Stimulated activated memory B cell treated with anti-CD40 and anti-IgM and Interleukin-4, amounts not matched to agents 10 μg/mL and 1 μg/mL and 100 μg/mL, for 72 hours (primary cell): ENCODE measurements around the gene BLOC1S4.

Experiments
- ATAC-seq: fragments of 150-1000 bp; cut with Tn5 transposase; 2 replicates; pipeline ENCODE4 v1.10.0; 2021
- H3K27ac Mint-ChIP-seq: one replicate; pipeline ENCODE4 v1.8.0; 2022; ENCODE audit warnings: mild to moderate bottlenecking, mixed read lengths
- H3K27me3 Mint-ChIP-seq: one replicate; pipeline ENCODE4 v1.8.0; 2022; ENCODE audit warnings: mixed read lengths
- H3K36me3 Mint-ChIP-seq: one replicate; pipeline ENCODE4 v1.8.0; 2022; ENCODE audit warnings: mixed read lengths
- H3K4me1 Mint-ChIP-seq: one replicate; pipeline ENCODE4 v1.8.0; 2022; ENCODE audit warnings: mixed read lengths
- H3K4me3 Mint-ChIP-seq: one replicate; pipeline ENCODE4 v1.8.0; 2022; ENCODE audit warnings: mild to moderate bottlenecking, moderate library complexity, mixed read lengths
- H3K9me3 Mint-ChIP-seq: one replicate; pipeline ENCODE4 v1.8.0; 2022; ENCODE audit warnings: mixed read lengths

The BLOC1S4 gene

DNA sequence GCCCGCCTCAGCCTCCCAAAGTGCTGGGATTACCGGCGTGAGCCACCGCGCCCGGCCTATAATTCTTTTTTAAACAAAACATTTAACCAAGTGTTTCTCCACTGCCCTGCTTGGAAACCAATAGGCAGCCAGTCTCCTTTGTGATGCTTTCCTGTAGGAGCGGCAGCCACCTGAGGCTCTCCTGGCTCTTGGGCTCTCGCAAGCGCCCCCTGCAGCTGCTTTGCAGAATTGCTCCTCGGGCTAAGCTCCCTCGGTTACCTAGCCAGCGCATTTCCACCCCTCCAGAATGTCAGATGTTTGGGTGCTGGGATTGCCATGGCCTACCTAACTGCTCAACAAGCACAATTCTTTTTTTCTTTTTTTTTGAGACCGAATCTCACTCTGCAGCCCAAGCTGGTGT is 14.6 kb upstream of the BLOC1S4 start:
- Mint-ChIP-seq H3K36me3 (peaks cover 58% of the 10 kb centered on the region), H3K4me3 (no peak overlapping the region), H3K4me1 (peaks cover 35% of the 10 kb centered on the region), H3K9me3 (no peaks in the 10 kb centered on the region), H3K27me3 (no peaks in the 10 kb centered on the region), H3K27ac (no peak overlapping the region)
- no peak for ATAC-seq

DNA sequence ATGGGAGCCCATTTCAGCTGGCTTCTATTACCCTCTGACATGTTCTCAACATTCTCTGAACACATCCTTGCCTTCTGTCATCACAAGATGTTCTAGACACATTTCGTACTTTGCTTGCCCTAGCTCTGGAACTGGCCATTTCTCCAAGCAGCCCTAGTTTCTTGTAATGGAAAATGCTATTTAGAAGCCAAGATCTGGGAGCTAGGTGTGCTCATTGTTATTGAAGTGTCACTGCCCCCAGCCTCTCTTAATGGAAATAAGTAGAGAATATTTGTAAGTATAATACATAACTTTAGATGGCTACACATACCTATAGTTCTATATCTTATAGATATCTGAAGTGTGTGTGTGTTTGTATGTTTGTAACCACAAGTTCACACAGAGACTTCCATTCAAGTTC is 13.2 kb upstream of the BLOC1S4 start:
- Mint-ChIP-seq H3K27me3 (no peaks in the 10 kb centered on the region), H3K36me3 (peaks cover 70% of the 10 kb centered on the region), H3K4me1 (peaks cover 40% of the 10 kb centered on the region), H3K27ac (no peak overlapping the region), H3K4me3 (no peak overlapping the region), H3K9me3 (no peaks in the 10 kb centered on the region)
- no peak for ATAC-seq

DNA sequence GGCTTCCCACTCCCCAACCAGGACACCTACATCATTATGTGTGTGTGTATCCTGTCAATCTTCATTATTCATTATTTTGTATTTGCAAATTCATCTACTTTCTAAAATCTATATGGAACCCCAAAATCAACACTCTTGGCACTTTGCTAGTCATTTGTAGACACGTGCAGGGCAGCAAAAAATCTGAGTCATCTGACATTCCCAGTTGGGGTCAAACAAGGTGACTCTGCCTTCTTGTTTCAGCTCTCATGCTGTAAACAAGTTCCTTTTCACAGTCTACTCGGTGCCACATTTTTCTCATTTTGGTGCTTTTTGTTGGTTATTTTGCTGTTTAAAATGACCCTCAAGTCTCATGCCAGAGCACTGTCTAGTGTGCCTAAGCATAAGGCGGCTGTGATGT is 12.2 kb upstream of the BLOC1S4 start:
- peaks cover 74% of the 10 kb centered on the region for H3K36me3 Mint-ChIP-seq
- no peaks in the 10 kb centered on the region for H3K9me3 Mint-ChIP-seq
- peaks cover 46% of the 10 kb centered on the region for H3K4me1 Mint-ChIP-seq
- ATAC-seq = no peak
- no peak overlapping the region for H3K27ac Mint-ChIP-seq
- no peak overlapping the region for H3K4me3 Mint-ChIP-seq
- no peaks in the 10 kb centered on the region for H3K27me3 Mint-ChIP-seq

DNA sequence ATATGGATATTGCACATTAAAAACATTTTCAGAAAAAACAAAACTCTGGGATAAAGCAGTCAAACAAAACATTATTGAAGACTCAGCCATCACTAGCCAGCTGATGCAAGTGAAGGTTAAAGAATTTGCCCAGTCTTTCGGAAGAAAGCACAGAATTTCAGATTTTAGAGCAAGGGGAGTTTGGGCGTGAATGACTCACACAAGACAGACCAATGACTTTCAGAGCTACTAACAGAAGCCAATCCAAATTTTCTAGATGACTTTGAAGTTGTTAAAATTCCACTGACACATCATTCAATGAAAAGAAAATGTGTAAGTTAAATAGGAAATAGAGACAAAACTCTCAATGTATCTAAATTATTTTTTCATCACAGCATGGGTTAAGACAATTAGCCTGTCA is 10.3 kb upstream of the BLOC1S4 start:
- H3K4me3 Mint-ChIP-seq = no peak overlapping the region
- no peaks in the 10 kb centered on the region for H3K9me3 Mint-ChIP-seq
- no peak for ATAC-seq
- H3K36me3 Mint-ChIP-seq = peaks cover 68% of the 10 kb centered on the region
- H3K27me3 Mint-ChIP-seq = no peaks in the 10 kb centered on the region
- peaks cover 61% of the 10 kb centered on the region for H3K4me1 Mint-ChIP-seq
- no peak overlapping the region for H3K27ac Mint-ChIP-seq

DNA sequence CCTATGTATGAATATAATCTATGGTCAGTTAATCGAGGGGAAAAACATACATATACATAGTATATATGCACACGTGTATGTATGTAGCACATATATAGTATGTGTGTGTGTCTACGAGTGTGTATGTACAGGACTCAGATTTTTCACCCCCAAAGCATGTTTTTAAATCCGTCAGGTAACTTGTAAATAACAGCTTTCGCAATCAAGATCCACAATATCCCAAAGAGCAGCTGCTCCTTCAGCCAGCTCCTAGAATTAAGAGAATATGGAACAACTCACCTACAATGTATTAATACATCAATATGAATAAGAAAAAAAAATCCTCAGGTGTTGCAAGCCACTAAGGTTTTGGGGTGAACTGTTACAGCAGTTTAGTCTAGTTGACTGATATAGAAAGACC is 9.8 kb upstream of the BLOC1S4 start:
- Mint-ChIP-seq H3K27ac (no peak overlapping the region), H3K27me3 (no peaks in the 10 kb centered on the region), H3K4me3 (no peak overlapping the region), H3K4me1 (peaks cover 66% of the 10 kb centered on the region), H3K36me3 (peaks cover 65% of the 10 kb centered on the region), H3K9me3 (no peaks in the 10 kb centered on the region)
- ATAC-seq = no peak

DNA sequence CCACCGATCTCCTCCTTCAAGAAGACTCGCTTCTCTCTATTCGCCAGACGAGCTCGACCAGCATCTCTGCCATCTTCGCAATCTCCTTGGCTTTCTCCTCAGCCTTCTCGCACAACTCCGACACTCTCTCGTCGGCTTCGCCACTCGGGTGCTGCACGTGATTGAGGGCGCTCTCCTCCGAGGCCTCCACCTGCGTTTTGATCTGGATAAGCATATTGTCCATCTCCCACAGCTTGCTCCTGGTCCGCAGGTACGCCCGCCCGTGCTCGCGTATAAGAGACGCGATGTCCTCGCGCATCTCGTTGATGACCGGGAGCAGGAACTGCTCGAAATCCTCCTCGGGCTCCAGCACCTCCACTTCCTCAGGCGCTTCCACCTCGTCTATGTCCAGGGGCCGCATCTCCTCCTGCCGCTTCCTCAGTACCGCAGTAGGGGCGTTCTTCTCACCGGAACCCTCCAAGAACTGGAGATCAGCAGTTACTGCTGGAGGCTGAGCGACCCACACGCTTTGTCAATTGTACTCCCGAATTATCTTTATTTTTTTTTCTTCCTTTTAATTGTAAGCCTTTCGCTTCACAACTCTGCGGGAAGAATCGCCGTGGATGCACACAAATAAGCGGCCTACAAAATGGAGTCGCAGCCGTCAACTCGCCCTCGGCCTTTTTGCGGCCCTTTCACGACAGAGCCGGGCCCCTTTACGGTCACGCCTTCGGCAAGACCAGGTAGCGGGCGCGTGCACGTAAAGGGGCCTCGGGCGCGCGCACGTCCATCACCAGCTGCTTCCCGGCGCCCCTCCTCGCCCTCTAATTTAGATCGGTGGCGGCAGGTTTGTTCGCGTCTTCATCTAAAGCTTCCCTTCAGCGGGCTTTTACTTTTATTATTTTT is 6.5 kb upstream of the BLOC1S4 start, which contains the start of gene MRFAP1L1:
MRFAP1L1 (minus strand) TSS at position 636 of the 885 bp plus-strand sequence; CDS start at position 400, 236 bp downstream.
- Mint-ChIP-seq H3K27ac (peak within 1 kb of the TSS; percentile 95), H3K4me3 (peak within 1 kb of the TSS; percentile 98), H3K27me3 (no peaks in the 10 kb centered on the region), H3K4me1 (peaks cover 66% of the 10 kb centered on the region), H3K9me3 (no peaks in the 10 kb centered on the region), H3K36me3 (peaks cover 46% of the 10 kb centered on the region)
- peak; percentile 92 for ATAC-seq

DNA sequence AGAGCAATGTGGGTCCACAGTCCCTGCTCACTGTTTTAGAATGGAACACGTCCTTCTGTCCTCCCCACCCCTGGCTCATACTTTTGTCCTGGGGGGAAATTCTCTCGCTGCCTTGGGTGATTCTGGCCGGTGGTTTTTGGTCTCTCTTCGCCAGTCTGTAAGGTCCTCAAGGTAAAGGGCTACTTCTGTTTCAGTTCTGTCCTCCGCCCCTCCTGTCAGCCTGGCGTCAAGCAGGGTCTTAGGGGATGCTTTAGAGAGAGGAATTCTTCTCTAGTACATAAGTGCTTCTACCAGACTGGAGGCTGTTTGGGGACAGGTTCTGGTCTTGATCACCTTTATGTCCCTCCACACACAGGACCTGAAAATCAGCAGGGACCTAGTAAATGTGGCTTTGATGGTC is 5.7 kb upstream of the BLOC1S4 start:
- peaks cover 58% of the 10 kb centered on the region for H3K4me1 Mint-ChIP-seq
- H3K36me3 Mint-ChIP-seq = peaks cover 38% of the 10 kb centered on the region
- peak; percentile 13 for ATAC-seq
- H3K27ac Mint-ChIP-seq = peak overlapping the region; percentile 95
- H3K27me3 Mint-ChIP-seq = no peaks in the 10 kb centered on the region
- H3K4me3 Mint-ChIP-seq = peak overlapping the region; percentile 98
- H3K9me3 Mint-ChIP-seq = no peaks in the 10 kb centered on the region

DNA sequence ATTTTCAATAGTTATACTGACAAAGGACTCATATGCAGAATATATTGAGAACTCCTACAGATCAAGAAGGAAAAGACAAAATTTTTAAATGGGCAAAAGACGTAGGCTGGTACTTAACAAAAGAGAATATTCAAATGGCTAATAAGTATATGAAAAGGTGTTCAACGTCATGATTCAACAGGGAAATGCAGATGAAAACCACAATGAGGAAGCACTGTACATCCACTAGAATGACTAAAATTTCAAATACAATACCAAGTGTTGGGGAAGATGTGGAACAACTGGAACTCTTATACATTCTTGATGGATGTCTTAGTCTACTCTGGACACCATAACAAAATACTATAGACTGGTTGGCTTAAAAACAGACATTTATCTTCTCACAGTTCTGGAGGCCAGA is 5.0 kb upstream of the BLOC1S4 start:
- Mint-ChIP-seq H3K27me3 (no peaks in the 10 kb centered on the region), H3K9me3 (no peaks in the 10 kb centered on the region), H3K4me3 (no peak overlapping the region), H3K27ac (no peak overlapping the region), H3K4me1 (peaks cover 58% of the 10 kb centered on the region), H3K36me3 (peaks cover 33% of the 10 kb centered on the region)
- no peak for ATAC-seq

DNA sequence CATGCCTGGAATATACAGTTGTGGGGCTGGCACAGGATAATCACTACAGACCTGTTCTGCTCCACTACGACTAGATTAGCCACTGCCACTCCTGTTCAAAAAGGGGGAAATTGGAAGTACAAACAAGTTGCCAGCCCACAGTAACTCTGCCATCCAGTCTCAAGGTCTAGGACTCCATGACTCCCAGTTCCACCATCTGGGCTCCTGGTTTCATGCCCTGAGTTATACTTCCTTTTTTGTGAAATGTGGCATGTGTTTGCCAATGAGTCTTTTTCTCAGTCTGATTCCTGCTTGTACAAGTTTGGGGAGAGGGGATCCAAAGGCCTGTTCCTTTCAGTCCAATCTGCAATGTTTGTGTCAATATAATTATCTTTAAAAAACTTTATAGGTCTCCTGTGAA is 1.0 kb upstream of the BLOC1S4 start:
- no peak for ATAC-seq
- Mint-ChIP-seq H3K9me3 (no peaks in the 10 kb centered on the region), H3K4me3 (no peak overlapping the region), H3K36me3 (peaks cover 7% of the 10 kb centered on the region), H3K27me3 (no peaks in the 10 kb centered on the region), H3K4me1 (peaks cover 44% of the 10 kb centered on the region), H3K27ac (no peak overlapping the region)

DNA sequence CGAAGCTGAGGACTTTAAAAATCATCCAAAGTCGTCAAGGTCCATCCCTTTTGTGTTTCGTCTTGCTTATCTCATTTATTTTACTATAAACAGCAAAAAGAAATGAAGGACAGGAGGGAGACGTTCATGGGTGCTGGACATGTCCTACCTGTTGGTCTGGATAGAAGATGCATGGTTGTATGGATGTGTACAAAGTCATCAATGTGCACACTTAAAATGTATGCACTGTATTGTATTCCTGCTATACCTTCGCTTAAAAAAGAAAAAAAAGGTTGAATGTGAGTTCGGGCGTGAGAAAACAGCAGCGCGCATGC is 313 bp upstream of the BLOC1S4 start:
- Mint-ChIP-seq H3K9me3 (no peaks in the 10 kb centered on the region), H3K36me3 (peaks cover 7% of the 10 kb centered on the region), H3K4me3 (peak overlapping the region; percentile 88), H3K27me3 (no peaks in the 10 kb centered on the region), H3K27ac (peak overlapping the region; percentile 96), H3K4me1 (peaks cover 44% of the 10 kb centered on the region)
- no peak for ATAC-seq

DNA sequence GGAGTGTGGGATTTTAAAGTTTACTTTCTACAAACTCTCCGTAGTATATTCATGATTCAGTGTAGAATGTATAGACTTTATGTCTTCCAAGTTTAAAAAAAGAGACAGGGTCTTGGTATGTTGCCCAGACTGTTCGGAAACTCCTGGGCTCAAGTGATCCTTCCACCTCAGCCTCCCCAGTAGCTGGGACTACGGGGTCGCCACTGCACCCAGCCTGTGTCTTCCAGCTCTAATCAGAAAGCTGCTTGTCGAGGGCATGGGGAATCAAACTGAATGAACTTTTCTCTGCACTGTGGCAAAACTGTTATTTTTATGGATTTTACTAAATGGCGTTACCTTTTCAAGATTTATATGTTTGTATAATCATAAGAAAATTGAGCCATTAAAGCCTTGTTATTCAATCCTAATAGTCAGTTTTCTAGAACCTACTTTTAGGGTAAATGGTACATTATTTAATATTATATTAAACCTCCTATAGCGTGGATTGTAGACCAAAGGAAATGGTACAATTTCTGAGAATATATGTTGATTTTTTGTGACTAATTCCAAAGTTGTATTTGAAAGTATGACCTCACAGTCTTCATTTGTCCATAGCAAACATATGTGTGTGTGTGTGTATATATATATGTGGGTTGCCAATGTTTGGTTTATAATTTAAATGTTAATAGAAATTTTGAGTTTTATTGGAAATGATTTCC is 1.1 kb downstream of the BLOC1S4 start:
- Mint-ChIP-seq H3K27ac (peak overlapping the region; percentile 96), H3K27me3 (no peaks in the 10 kb centered on the region), H3K36me3 (peaks cover 7% of the 10 kb centered on the region), H3K4me1 (peaks cover 38% of the 10 kb centered on the region), H3K4me3 (peak overlapping the region; percentile 88), H3K9me3 (no peaks in the 10 kb centered on the region)
- ATAC-seq = no peak

DNA sequence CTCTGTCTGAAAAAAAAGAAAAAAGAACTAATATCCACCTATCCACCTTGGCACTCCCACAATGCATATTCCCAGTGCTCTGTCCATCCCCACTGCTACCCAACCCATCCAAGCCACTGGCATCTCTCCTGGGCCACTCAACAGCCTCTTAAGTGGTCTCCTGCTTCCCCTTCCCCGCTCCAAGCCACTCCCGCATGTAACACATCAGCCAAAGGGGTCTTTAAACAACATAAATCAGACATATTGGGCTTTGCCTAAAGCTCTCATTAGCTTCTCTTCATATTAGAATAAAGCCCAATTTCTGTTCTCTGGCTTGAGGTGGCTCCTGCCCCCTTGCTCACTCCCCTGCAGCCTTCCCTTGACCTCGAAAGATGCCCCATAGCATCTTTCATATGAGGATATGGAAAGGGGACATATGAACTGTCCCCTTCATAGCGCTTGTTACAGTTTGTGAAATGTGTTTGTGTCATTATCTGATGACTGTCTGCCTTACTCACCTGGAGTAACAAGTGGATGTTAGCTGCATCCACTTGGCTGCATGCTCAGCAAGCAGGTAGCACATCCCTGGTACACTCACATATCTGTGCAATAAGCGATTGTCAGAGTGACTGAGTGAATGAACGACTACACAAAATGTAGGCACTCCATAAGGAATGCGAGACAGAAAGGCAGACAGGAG is 3.1 kb downstream of the BLOC1S4 start:
- H3K4me1 Mint-ChIP-seq = peaks cover 38% of the 10 kb centered on the region
- H3K9me3 Mint-ChIP-seq = no peaks in the 10 kb centered on the region
- no peak overlapping the region for H3K4me3 Mint-ChIP-seq
- ATAC-seq = no peak
- H3K27ac Mint-ChIP-seq = no peak overlapping the region
- H3K36me3 Mint-ChIP-seq = peaks cover 7% of the 10 kb centered on the region
- H3K27me3 Mint-ChIP-seq = no peaks in the 10 kb centered on the region

DNA sequence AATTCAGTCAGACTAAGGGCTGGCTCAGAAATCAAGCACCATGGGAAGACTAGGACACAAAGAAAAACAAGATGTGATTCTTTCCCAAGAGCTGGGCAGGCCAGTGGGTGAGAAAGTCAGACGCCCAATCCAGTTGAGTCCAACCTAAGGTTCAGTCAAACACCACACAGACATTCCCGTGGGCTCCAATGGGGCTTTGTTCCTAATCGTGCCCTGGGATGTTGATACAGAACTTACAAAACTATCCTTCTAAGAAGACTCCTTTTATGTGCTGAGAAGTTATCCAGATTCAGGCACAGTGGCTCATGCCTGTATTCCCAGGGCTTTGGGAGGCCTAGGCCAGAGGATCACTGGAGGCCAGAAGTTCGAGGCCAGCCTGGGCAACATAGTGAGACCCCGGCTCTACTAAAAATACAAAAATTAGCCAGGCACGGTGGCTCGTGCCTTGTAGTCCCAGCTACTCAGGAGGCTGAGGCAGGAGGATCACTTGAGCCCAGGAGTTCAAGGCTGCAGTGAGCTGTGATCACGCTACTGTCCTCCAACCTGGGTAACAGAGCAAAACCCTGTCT is 3.7 kb downstream of the BLOC1S4 start:
- Mint-ChIP-seq H3K27me3 (no peaks in the 10 kb centered on the region), H3K4me3 (no peak overlapping the region), H3K27ac (peak overlapping the region; percentile 52), H3K36me3 (peaks cover 7% of the 10 kb centered on the region), H3K4me1 (peaks cover 38% of the 10 kb centered on the region), H3K9me3 (no peaks in the 10 kb centered on the region)
- ATAC-seq = no peak

DNA sequence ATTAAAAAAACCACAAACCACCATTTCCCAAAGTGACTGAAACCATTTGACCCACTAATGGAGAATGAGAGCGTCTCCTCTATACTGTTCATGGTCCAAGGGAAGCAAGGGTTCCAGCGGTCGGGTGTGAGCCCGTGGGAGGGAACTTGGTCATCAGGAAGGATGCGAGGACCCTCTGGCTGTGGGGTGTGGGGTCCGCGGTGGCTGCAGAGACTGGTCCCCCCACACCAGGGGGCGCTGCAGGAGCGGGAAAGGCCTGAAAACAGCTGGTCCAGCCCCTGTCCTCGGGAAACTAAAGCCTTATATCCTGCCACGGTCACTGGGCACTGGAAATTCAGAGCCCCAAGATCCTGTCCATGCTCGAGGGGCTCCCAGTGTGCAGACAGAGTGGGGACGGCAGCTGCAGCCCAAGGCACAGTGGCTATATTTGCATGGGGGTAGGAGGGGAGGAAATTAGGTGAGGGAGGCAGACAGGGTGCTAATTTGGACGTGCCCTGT is 4.3 kb downstream of the BLOC1S4 start:
- H3K27ac Mint-ChIP-seq = peak overlapping the region; percentile 52
- peaks cover 38% of the 10 kb centered on the region for H3K4me1 Mint-ChIP-seq
- H3K9me3 Mint-ChIP-seq = no peaks in the 10 kb centered on the region
- H3K36me3 Mint-ChIP-seq = peaks cover 7% of the 10 kb centered on the region
- H3K27me3 Mint-ChIP-seq = no peaks in the 10 kb centered on the region
- peak; percentile 59 for ATAC-seq
- peak overlapping the region; percentile 24 for H3K4me3 Mint-ChIP-seq

DNA sequence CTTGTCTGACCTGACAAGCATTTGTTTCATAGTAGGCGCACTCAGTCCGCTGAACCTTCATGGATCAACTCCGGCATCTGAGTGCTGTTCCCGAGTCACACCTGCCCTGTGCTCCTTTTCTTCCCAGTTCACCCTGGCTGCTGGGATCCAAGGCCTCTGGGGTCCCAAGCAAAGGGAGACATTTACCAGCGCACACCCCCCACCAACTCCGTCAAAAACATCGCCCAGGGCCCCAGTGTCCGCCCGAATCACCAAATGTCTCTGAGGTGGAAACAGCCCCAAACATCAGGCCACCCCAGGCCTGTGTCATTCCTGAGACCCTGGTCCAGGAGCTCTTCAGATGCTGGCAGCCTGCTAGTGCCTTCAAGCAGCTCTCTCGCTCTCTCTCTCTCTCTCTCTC is 5.1 kb downstream of the BLOC1S4 start:
- Mint-ChIP-seq H3K27me3 (no peaks in the 10 kb centered on the region), H3K9me3 (no peaks in the 10 kb centered on the region), H3K4me1 (peaks cover 30% of the 10 kb centered on the region), H3K27ac (no peak overlapping the region), H3K36me3 (peaks cover 7% of the 10 kb centered on the region), H3K4me3 (no peak overlapping the region)
- ATAC-seq = no peak
